Measurements from ENCODE around the gene XPNPEP3. TPM values are rescaled to one million over a fixed set of nuclear protein-coding genes. Genes with fewer than 3 reads are reported as not detected.

XPNPEP3 gene
- total RNA-seq, 6 experiments from 2014 or later, result 22.7 to 30.5 (median 29.0) TPM

DNA sequence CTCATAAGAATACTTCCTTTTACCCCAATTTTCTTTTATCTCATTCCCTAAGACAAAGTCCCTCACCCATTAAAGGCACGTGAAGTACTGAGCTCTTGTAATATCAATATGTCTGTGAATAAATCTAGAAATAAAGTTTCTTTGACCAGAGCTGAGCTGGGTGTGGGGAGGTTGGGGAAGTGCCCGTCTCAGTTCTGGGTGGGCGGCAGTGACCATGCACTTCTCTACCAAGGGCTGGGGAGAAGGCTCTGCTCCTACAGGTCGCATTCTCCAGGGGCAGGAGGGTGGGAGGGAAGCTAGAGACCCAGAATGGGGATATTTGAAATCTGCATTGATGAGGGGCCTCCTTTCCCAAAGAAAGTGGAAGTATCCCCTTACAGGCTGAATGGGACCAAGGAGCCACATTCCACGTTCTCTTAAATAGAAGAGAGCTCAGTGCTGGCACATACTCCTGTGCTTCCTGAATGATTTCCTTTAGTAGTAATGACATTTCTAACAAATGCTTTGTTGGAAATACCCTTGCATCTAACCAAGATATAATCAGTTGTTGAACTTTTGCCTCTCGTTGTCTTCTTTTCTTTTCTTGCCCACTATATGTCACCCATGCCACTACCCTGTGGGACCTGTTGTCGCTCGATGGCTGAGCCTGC lies 110.3 kb downstream of the XPNPEP3 start:
- H3K4me1 Mint-ChIP-seq (ENCODE audit: low read depth), result no peaks in the 10 kb centered on the region
- no peak for DNase-seq
- no peaks in the 10 kb centered on the region for H3K9me3 Mint-ChIP-seq
- H3K27me3 Mint-ChIP-seq (ENCODE audit: insufficient read depth), result no peaks in the 10 kb centered on the region; the same call in 1 of the 2 replicates
- H3K4me3 Mint-ChIP-seq, result no peak overlapping the region
- TF ChIP-seq, protein P1, sequence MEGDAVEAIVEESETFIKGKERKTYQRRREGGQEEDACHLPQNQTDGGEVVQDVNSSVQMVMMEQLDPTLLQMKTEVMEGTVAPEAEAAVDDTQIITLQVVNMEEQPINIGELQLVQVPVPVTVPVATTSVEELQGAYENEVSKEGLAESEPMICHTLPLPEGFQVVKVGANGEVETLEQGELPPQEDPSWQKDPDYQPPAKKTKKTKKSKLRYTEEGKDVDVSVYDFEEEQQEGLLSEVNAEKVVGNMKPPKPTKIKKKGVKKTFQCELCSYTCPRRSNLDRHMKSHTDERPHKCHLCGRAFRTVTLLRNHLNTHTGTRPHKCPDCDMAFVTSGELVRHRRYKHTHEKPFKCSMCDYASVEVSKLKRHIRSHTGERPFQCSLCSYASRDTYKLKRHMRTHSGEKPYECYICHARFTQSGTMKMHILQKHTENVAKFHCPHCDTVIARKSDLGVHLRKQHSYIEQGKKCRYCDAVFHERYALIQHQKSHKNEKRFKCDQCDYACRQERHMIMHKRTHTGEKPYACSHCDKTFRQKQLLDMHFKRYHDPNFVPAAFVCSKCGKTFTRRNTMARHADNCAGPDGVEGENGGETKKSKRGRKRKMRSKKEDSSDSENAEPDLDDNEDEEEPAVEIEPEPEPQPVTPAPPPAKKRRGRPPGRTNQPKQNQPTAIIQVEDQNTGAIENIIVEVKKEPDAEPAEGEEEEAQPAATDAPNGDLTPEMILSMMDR (IDR thresholded peaks at IDR 0.05), result no peak
- peaks cover 35% of the 10 kb centered on the region for H3K36me3 Mint-ChIP-seq (ENCODE audit: low read depth)
- H3K27ac Mint-ChIP-seq, result no peak overlapping the region

DNA sequence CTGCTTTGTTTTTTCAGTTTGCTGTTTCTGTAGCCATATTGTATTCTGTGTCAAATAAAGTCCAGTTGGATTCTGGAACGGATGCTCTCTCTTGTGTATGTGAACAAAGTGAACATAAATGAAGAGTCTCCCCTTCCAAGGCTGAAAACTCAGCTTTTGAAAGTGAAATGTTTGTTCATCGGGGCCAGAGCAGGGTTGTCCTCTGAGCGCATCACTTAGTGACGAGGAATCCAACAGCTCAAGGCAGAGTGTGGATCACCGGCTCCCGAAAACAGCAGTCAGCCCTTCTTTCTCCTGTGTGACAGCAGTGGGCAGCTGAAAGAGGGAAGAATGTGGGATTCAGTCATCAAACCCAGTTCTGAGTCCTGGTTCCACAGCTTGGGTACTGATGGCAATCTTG lies 115.6 kb downstream of the XPNPEP3 start:
- no peak for DNase-seq
- Mint-ChIP-seq H3K4me3 (no peak overlapping the region), H3K27ac (no peak overlapping the region), H3K36me3 (ENCODE audit: low read depth) (peaks cover 16% of the 10 kb centered on the region), H3K4me1 (ENCODE audit: low read depth) (peaks cover 6% of the 10 kb centered on the region), H3K27me3 (ENCODE audit: insufficient read depth) (no peaks in the 10 kb centered on the region; the same call in 1 of the 2 replicates), H3K9me3 (no peaks in the 10 kb centered on the region)
- TF ChIP-seq, protein P1 (IDR thresholded peaks at IDR 0.05), result no peak

DNA sequence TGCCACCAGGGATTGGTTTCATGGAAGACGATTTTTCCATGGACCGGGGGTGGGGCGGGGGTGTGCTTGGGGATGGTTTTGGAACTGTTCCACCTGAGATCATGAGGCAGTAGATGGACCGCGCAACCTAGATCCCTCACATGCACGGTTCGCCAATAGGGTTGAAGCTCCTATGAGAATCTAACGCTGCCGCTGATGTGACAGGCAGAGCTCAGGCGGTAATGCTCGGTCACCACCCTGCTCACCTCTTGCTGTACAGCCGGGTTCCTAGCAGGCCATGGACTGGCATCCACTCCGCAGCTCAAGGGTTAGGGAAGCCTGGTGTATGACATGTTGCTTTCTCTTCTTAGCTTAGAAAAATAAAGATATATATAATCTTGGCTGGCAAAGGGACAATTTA lies 116.2 kb downstream of the XPNPEP3 start:
- no peaks in the 10 kb centered on the region; the same call in 1 of the 2 replicates for H3K27me3 Mint-ChIP-seq (ENCODE audit: insufficient read depth)
- DNase-seq, result no peak
- peaks cover 6% of the 10 kb centered on the region for H3K4me1 Mint-ChIP-seq (ENCODE audit: low read depth)
- H3K9me3 Mint-ChIP-seq, result no peaks in the 10 kb centered on the region
- H3K36me3 Mint-ChIP-seq (ENCODE audit: low read depth), result peaks cover 16% of the 10 kb centered on the region
- H3K4me3 Mint-ChIP-seq, result no peak overlapping the region
- no peak overlapping the region for H3K27ac Mint-ChIP-seq
- TF ChIP-seq, protein P1 (IDR thresholded peaks at IDR 0.05), result no peak

DNA sequence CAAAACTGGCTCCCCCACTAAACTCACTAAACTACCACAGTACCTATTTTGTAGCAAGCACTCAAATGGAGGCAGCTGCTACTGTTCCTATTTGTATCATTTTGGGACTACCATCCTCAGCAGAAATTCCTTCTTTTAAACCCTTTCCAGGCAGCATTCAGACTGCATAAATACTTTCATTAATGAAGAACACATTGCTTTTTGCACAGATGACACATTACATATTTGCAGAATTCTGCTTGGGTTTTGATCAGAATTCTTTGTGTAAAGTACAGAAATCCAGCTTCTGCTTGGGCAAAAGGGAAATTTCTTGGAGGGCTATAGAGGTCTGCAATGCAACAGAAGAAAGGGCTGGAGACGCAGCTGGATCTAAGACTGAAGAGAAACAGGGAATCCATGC lies 118.4 kb downstream of the XPNPEP3 start:
- Mint-ChIP-seq H3K27ac (no peak overlapping the region), H3K27me3 (ENCODE audit: insufficient read depth) (no peaks in the 10 kb centered on the region; the same call in 1 of the 2 replicates), H3K9me3 (no peaks in the 10 kb centered on the region), H3K4me3 (no peak overlapping the region), H3K36me3 (ENCODE audit: low read depth) (peaks cover 13% of the 10 kb centered on the region), H3K4me1 (ENCODE audit: low read depth) (peaks cover 6% of the 10 kb centered on the region)
- peak; percentile 5 for DNase-seq
- TF ChIP-seq, protein P1 (IDR thresholded peaks at IDR 0.05), result no peak

DNA sequence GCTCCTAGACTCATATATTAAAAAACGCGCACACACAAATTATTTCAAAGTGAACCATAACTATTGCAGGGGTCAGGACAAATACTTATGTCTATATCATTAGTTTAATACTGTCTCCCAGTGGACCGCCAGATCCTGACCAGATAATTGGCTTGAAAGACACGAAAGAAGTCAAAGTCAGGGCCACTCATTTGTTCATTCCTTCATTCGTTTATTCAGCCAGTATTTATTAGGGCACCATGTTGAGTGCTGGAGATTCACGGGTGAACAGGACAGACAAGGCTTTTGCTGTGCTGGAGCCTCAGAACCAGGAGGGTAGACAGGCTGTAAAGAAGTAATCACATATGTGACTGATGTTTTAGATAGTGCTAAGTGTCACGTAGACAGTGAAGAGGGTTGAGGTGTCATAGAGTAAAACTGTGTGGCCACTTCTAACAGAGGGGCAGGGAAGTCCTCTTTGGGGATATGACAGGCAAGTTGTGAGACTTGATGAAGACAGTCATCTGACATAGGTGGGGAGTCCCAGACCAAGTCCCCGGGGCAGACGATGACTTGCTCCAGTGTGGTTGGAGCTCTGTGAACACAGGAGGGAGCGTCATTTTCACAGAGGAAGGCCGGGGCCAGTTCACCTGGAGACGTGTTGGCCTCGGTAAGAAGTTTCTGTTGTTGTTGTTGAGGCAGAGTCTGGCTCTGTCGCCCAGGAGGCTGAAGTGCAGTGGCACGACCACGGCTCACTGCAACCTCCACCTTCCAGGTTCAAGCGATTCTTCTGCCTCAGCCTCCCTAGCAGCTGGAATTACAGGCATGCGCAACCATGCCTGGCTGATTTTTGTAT lies 120.1 kb downstream of the XPNPEP3 start:
- no peak overlapping the region for H3K27ac Mint-ChIP-seq
- peaks cover 6% of the 10 kb centered on the region for H3K4me1 Mint-ChIP-seq (ENCODE audit: low read depth)
- no peak overlapping the region for H3K4me3 Mint-ChIP-seq
- DNase-seq, result no peak
- TF ChIP-seq, protein P1 (IDR thresholded peaks at IDR 0.05), result no peak
- peaks cover 9% of the 10 kb centered on the region for H3K36me3 Mint-ChIP-seq (ENCODE audit: low read depth)
- no peaks in the 10 kb centered on the region; the same call in 1 of the 2 replicates for H3K27me3 Mint-ChIP-seq (ENCODE audit: insufficient read depth)
- no peaks in the 10 kb centered on the region for H3K9me3 Mint-ChIP-seq
